DND-41 (cell line): ENCODE measurements around the gene REP15.

ENCODE experiments used
- ATAC-seq: fragments of 200-7000 bp; cut with Tn5 transposase; 3 replicates; pipeline ENCODE4 v1.9.1; 2021; ENCODE audit warnings: low read depth; ENCODE audit not compliant: insufficient read depth
- DNase-seq: peaks from one replicate; pipeline ENCODE4 v3.0.0-alpha.2; 2020
- H2AFZ ChIP-seq: 2 replicates; pipeline ENCODE4 v1.6.0; 2012; ENCODE audit warnings: low read depth, low read length
- H3K27ac ChIP-seq: 2 replicates; pipeline ENCODE4 v1.5.1; 2012; ENCODE audit warnings: low read length, inconsistent platforms
- H3K27me3 ChIP-seq: fragments of 200-600 bp; sonication (generic); 2 replicates; pipeline ENCODE4 v1.6.0; 2012; ENCODE audit warnings: low read length, mild to moderate bottlenecking, inconsistent platforms; ENCODE audit not compliant: insufficient read depth, poor library complexity
- H3K36me3 ChIP-seq: 2 replicates; pipeline ENCODE4 v1.5.1; 2012; ENCODE audit warnings: low read length, inconsistent platforms; ENCODE audit not compliant: insufficient read depth
- H3K4me1 ChIP-seq: 2 replicates; pipeline ENCODE4 v1.5.1; 2012; ENCODE audit warnings: mild to moderate bottlenecking, low read length; ENCODE audit not compliant: insufficient read depth
- H3K4me2 ChIP-seq: 2 replicates; pipeline ENCODE4 v1.6.0; 2012; ENCODE audit warnings: mild to moderate bottlenecking, moderate library complexity, low read length, inconsistent platforms; ENCODE audit not compliant: insufficient read depth
- H3K4me3 ChIP-seq, 2 experiments: fragments of 200-600 bp in 1 of 2; shearing (Covaris generic) in 1 of 2; 2 replicates each; pipeline ENCODE4 v1.5.1; 2012 to 2016; ENCODE audit warnings: inconsistent platforms in 2 of 2, low read length in 2 of 2, mild to moderate bottlenecking in 2 of 2, low read depth in 1 of 2, moderate library complexity in 1 of 2
- H3K79me2 ChIP-seq: 2 replicates; pipeline ENCODE4 v1.6.0; 2012; ENCODE audit warnings: low read length, inconsistent platforms; ENCODE audit not compliant: insufficient read depth
- H3K9ac ChIP-seq: 2 replicates; pipeline ENCODE4 v1.6.0; 2012; ENCODE audit warnings: low read depth, mild to moderate bottlenecking, inconsistent platforms, low read length, moderate library complexity
- H3K9me3 ChIP-seq: 2 replicates; pipeline ENCODE4 v1.5.1; 2012; ENCODE audit warnings: low read length, moderate library complexity, mild to moderate bottlenecking, inconsistent platforms; ENCODE audit not compliant: insufficient read depth, severe bottlenecking
- H4K20me1 ChIP-seq: 2 replicates; pipeline ENCODE4 v1.6.0; 2012; ENCODE audit warnings: low read length; ENCODE audit not compliant: insufficient read depth
- CTCF ChIP-seq: IDR thresholded peaks from 2 replicates; pipeline ENCODE4 v1.5.1; 2012; ENCODE audit warnings: borderline replicate concordance, low read length, moderate library complexity, mild to moderate bottlenecking; ENCODE audit not compliant: poor library complexity, severe bottlenecking; ENCODE audit errors: extremely low read depth
- EZH2 ChIP-seq: IDR thresholded peaks from 3 replicates; pipeline ENCODE4 v1.6.1; 2012; ENCODE audit warnings: borderline replicate concordance, low read depth, mild to moderate bottlenecking, moderate library complexity, low read length, inconsistent platforms; ENCODE audit not compliant: severe bottlenecking

REP15 gene

GRCh38 chr12:27695556-27696292, 523 bp upstream of the REP15 start:
- no peaks in the 10 kb centered on the region for H3K79me2 ChIP-seq
- H4K20me1 ChIP-seq = no peaks in the 10 kb centered on the region
- H3K4me3 ChIP-seq = no peak overlapping the region
- no peaks in the 10 kb centered on the region for H3K9me3 ChIP-seq
- H3K27ac ChIP-seq = no peak overlapping the region
- no peak overlapping the region for H3K9ac ChIP-seq
- no peak overlapping the region for H2AFZ ChIP-seq
- TF ChIP-seq CTCF (no peak), EZH2 (no peak)
- ATAC-seq (no peak), DNase-seq (no peak)
- H3K36me3 ChIP-seq = no peaks in the 10 kb centered on the region
- H3K27me3 ChIP-seq = no peaks in the 10 kb centered on the region
- H3K4me2 ChIP-seq = no peak overlapping the region
- no peaks in the 10 kb centered on the region for H3K4me1 ChIP-seq

GRCh38 chr12:27696864-27697564, 767 bp downstream of the REP15 start:
- no peak overlapping the region for H2AFZ ChIP-seq
- no peak for ATAC-seq

DNA sequence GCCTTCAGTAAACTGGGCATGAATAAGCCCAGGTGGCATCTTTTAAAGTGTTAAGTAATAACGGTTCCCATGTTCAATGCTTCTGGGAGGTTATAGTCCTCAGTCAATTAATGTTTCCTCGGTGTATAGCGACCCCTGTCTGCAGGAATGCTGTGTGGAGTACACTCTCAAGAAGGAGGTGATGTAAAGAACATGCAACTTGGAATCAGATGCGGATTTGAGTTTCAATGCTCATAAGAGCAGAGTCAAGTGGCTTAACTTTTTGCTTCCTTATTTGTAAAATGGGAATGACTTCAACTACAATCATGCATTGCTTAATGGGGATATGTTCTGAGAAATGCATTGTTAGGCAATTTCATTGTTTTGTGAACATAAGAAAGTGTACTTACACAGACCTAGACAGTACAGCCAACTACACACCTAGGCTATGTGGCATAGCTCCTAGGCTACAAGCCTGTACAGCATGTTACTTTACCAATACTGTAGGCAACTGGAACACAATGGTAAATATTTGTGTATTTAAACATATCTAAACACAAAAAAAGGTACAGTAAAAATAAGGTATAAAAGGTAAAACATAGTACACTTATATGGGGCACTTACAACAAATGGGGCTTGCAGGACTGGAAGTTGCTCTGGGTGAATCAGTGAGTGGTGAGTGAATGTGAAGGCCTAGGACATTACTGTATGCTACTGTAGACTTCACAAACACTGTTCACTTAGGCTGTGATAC, 7.6 kb downstream of the REP15 start:
- Histone ChIP-seq H3K4me3 (no peak overlapping the region), H3K4me2 (no peak overlapping the region), H3K27ac (no peak overlapping the region), H2AFZ (no peak overlapping the region), H3K9me3 (no peaks in the 10 kb centered on the region), H3K36me3 (no peaks in the 10 kb centered on the region), H3K27me3 (no peaks in the 10 kb centered on the region), H3K4me1 (no peaks in the 10 kb centered on the region), H3K79me2 (no peaks in the 10 kb centered on the region), H3K9ac (no peak overlapping the region), H4K20me1 (no peaks in the 10 kb centered on the region)
- TF ChIP-seq EZH2 (no peak), CTCF (peak; percentile 93)
- ATAC-seq = peak; percentile 99
- DNase-seq = peak; percentile 74

More at GRCh38 chr12:27696864-27697564, 767 bp downstream of the REP15 start:
- Histone ChIP-seq H3K27me3 (no peaks in the 10 kb centered on the region), H3K4me2 (no peak overlapping the region), H3K4me1 (no peaks in the 10 kb centered on the region), H3K9ac (no peak overlapping the region), H3K4me3 (no peak overlapping the region), H4K20me1 (no peaks in the 10 kb centered on the region), H3K9me3 (no peaks in the 10 kb centered on the region), H3K79me2 (no peaks in the 10 kb centered on the region), H3K36me3 (no peaks in the 10 kb centered on the region), H3K27ac (no peak overlapping the region)
- no peak for TF ChIP-seq CTCF
- no peak for TF ChIP-seq EZH2
- no peak for DNase-seq
